ENCODE data around the gene DPP6. TPM values are rescaled to one million over a fixed set of nuclear protein-coding genes. Genes with fewer than 3 reads are reported as not detected.

The DPP6 gene
- total RNA-seq, 2 experiments from 2014 or later: not detected

DNA sequence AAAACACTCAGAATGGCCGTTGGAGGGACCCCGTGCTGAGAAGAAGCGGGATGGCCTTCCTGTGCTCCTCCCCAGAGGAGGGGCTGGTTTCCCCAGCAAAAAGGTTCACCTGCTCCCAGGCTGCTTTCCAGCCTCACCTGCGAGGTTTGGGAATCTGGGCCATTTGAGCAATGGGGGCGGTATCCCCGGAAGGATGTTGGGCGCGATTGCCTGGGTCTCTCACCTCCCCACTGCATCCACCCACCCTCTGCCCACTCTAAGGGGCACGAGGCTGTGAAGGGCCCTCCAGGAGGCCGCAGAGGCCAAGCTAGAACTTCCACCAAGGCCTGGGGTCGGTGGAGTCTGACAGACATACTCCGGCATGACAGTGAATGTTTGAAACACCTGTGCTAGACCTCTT is 803.2 kb downstream of the DPP6 start:
- ChIA-PET CTCF (interaction anchor here (1.5 kb wide), 1 partner anchor 10 kb away, joined by 3 read pairs; no protein-coding TSS in a partner anchor), POLR2A (no interaction called here)
- no peaks in the 10 kb centered on the region for H3K4me1 Mint-ChIP-seq (ENCODE audit: low read depth)
- DNase-seq (no peak), ATAC-seq (ENCODE audit: poor library complexity) (no peak)
- H3K27ac Mint-ChIP-seq: no peak overlapping the region
- H3K4me3 Mint-ChIP-seq: no peak overlapping the region
- Histone ChIP-seq H3K9me3 (ENCODE audit: control insufficient read depth in 1 of 2, insufficient read depth in 1 of 2, low read length in 2 of 2) (peaks cover 0 to 10% of the 10 kb centered on the region in 2 experiments), H3K27ac (ENCODE audit: low read depth in 1 of 2, low read length in 2 of 2) (no peak overlapping the region), H3K27me3 (ENCODE audit: control insufficient read depth in 1 of 2, insufficient read depth in 2 of 2, low read length in 2 of 2) (peaks cover 0 to 4% of the 10 kb centered on the region in 2 experiments), H3K4me3 (ENCODE audit: low read length) (no peak overlapping the region), H3K4me1 (ENCODE audit: insufficient read depth, low read length) (no peaks in the 10 kb centered on the region), H3K36me3 (ENCODE audit: insufficient read depth, low read length) (no peaks in the 10 kb centered on the region)
- no peaks in the 10 kb centered on the region for H3K36me3 Mint-ChIP-seq (ENCODE audit: low read depth)
- intact Hi-C loops (cut with DNase I, micrococcal nuclease): no loop called here
- TF ChIP-seq, protein P1, sequence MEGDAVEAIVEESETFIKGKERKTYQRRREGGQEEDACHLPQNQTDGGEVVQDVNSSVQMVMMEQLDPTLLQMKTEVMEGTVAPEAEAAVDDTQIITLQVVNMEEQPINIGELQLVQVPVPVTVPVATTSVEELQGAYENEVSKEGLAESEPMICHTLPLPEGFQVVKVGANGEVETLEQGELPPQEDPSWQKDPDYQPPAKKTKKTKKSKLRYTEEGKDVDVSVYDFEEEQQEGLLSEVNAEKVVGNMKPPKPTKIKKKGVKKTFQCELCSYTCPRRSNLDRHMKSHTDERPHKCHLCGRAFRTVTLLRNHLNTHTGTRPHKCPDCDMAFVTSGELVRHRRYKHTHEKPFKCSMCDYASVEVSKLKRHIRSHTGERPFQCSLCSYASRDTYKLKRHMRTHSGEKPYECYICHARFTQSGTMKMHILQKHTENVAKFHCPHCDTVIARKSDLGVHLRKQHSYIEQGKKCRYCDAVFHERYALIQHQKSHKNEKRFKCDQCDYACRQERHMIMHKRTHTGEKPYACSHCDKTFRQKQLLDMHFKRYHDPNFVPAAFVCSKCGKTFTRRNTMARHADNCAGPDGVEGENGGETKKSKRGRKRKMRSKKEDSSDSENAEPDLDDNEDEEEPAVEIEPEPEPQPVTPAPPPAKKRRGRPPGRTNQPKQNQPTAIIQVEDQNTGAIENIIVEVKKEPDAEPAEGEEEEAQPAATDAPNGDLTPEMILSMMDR (IDR thresholded peaks at IDR 0.05): no peak
- H3K9me3 Mint-ChIP-seq: no peaks in the 10 kb centered on the region
- H3K27me3 Mint-ChIP-seq: peaks cover 20% of the 10 kb centered on the region

GRCh38 chr7:154856733-154857132 is 804.5 kb downstream of the DPP6 start:
- no peak overlapping the region for H3K4me3 ChIP-seq (ENCODE audit: low read length)
- TF ChIP-seq, protein P1 (IDR thresholded peaks at IDR 0.05): no peak
- no peaks in the 10 kb centered on the region for H3K36me3 ChIP-seq (ENCODE audit: insufficient read depth, low read length)
- H3K27ac ChIP-seq (ENCODE audit: low read depth in 1 of 2, low read length in 2 of 2): no peak overlapping the region
- intact Hi-C loops (cut with DNase I, micrococcal nuclease): no loop called here
- no peaks in the 10 kb centered on the region for H3K4me1 Mint-ChIP-seq (ENCODE audit: low read depth)
- H3K27me3 Mint-ChIP-seq: peaks cover 15% of the 10 kb centered on the region
- H3K9me3 ChIP-seq (ENCODE audit: control insufficient read depth in 1 of 2, insufficient read depth in 1 of 2, low read length in 2 of 2): peaks cover 0 to 10% of the 10 kb centered on the region in 2 experiments
- no peaks in the 10 kb centered on the region for H3K9me3 Mint-ChIP-seq
- POLR2A ChIA-PET: no interaction called here
- ATAC-seq (ENCODE audit: poor library complexity): no peak
- H3K4me1 ChIP-seq (ENCODE audit: insufficient read depth, low read length): no peaks in the 10 kb centered on the region
- H3K4me3 Mint-ChIP-seq: no peak overlapping the region
- no peaks in the 10 kb centered on the region for H3K36me3 Mint-ChIP-seq (ENCODE audit: low read depth)
- no peak for DNase-seq
- CTCF ChIA-PET: no interaction called here
- no peak overlapping the region for H3K27ac Mint-ChIP-seq
- peaks cover 0 to 3% of the 10 kb centered on the region in 2 experiments for H3K27me3 ChIP-seq (ENCODE audit: control insufficient read depth in 1 of 2, insufficient read depth in 2 of 2, low read length in 2 of 2)

- H3K9me3 Mint-ChIP-seq: no peaks in the 10 kb centered on the region
- CTCF ChIA-PET: no interaction called here
- Histone ChIP-seq H3K27me3 (ENCODE audit: control insufficient read depth in 1 of 2, insufficient read depth in 2 of 2, low read length in 2 of 2) (peaks cover 0 to 2% of the 10 kb centered on the region in 2 experiments), H3K4me1 (ENCODE audit: insufficient read depth, low read length) (no peaks in the 10 kb centered on the region), H3K36me3 (ENCODE audit: insufficient read depth, low read length) (no peaks in the 10 kb centered on the region), H3K9me3 (ENCODE audit: control insufficient read depth in 1 of 2, insufficient read depth in 1 of 2, low read length in 2 of 2) (peaks cover 0 to 6% of the 10 kb centered on the region in 2 experiments), H3K27ac (ENCODE audit: low read depth in 1 of 2, low read length in 2 of 2) (no peak overlapping the region), H3K4me3 (ENCODE audit: low read length) (no peak overlapping the region)
- no peaks in the 10 kb centered on the region for H3K36me3 Mint-ChIP-seq (ENCODE audit: low read depth)
- DNase-seq: no peak
- POLR2A ChIA-PET: no interaction called here
- peaks cover 10% of the 10 kb centered on the region for H3K27me3 Mint-ChIP-seq
- H3K27ac Mint-ChIP-seq: no peak overlapping the region
- intact Hi-C loops (cut with DNase I, micrococcal nuclease): no loop called here
- H3K4me1 Mint-ChIP-seq (ENCODE audit: low read depth): no peaks in the 10 kb centered on the region
- ATAC-seq (ENCODE audit: poor library complexity): no peak
- TF ChIP-seq, protein P1 (IDR thresholded peaks at IDR 0.05): no peak
- no peak overlapping the region for H3K4me3 Mint-ChIP-seq
These were observed 805.0 kb downstream of the DPP6 start for GRCh38 chr7:154857240-154857639.

Data from CD4-positive, alpha-beta T cell (primary cell).